GM12878 (cell line): ENCODE data around the gene TGIF2. TPM values are rescaled to one million over a fixed set of nuclear protein-coding genes. Genes with fewer than 3 reads are reported as not detected.

Source experiments
- EZH2 ChIP-seq: IDR thresholded peaks from 2 replicates; pipeline ENCODE4 v1.6.1; 2012; ENCODE audit warnings: low read depth, mild to moderate bottlenecking, control low read depth, inconsistent platforms, low read length, borderline replicate concordance; ENCODE audit not compliant: control insufficient read depth
- MTA2 ChIP-seq: fragments of 450-650 bp; IDR thresholded peaks from 2 replicates; pipeline ENCODE4 v1.6.1; 2016; ENCODE audit warnings: low read depth, mild to moderate bottlenecking, moderate library complexity
- RCOR1 ChIP-seq: conservative IDR thresholded peaks from 2 replicates; pipeline ENCODE4 v1.6.1; 2012; ENCODE audit warnings: low read depth, low read length, improper control_type of control experiment
- polyA plus RNA-seq, 11 experiments: library from polyadenylated mRNA; depleted of rRNA in 4 of 11; unstranded in 6 of 11; stranded (reverse) in 5 of 11; fragments of >200 nt; fragmentation: Nextera tagmentation in 4 of 11; fragmentation: Illumina TruSeq in 1 of 11; extraction: Ambion mirVana in 4 of 11; extraction: Trizol in 1 of 11; gene quantifications; 1 replicate in 1 of 11; 2 replicates in 10 of 11; pipeline versions ENCODE4 v1.2.1 to v1.2.3, GENCODE V29; 2011 to 2016; ENCODE audit warnings: inconsistent platforms in 2 of 11, missing spikeins in 2 of 11, low read depth in 1 of 11
- small RNA-seq: library from RNA; depleted of rRNA; stranded (forward); fragments of <200 nt; gene quantifications from one replicate; pipeline ENCODE3, GENCODE V24; 2014
- total RNA-seq, 4 experiments: library from RNA; depleted of rRNA in 3 of 4; stranded (reverse); fragments of >200 nt in 3 of 4; fragmentation: Illumina TruSeq in 1 of 4; extraction: Trizol in 1 of 4; gene quantifications; 2 replicates each; pipeline versions ENCODE4 v1.2.1 to v1.2.3, GENCODE V29; 2013 to 2021
- TF ChIP-seq, protein P1 (sequence below): fragments of 450-650 bp; IDR thresholded peaks from 2 replicates; pipeline ENCODE4 v1.6.1; 2017; ENCODE audit warnings: low read depth, mild to moderate bottlenecking, moderate library complexity
- TF ChIP-seq, protein P2 (sequence below): IDR thresholded peaks from 2 replicates; pipeline ENCODE4 v1.6.1; 2012; ENCODE audit warnings: low read depth, low read length, improper control_type of control experiment

TGIF2 gene
- total and polyA plus RNA-seq, 10 of the 15 experiments (the other 5 are each of a cell fraction or from before 2014, with no cell fraction given), result 13.1 to 47.1 (median 36.6) TPM

DNA sequence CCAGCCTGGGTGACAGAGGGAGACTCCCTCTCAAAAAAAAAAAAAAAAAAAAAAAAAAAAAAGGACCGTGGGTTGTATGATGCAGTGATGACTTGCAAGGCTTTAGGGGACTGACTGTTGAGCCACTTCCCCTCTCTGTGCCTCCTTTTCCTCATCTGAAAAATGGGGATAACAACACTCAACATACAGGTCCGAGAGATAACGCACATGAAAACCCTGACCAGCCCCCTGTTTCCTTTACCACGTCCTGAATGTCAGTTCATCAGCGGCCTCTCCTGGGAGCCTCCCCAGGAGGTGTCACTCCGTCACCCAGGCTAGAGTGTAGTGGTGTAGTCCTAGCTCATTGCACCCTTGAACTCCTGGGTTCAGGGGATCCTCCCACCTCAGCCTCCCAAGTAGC is 68.7 kb downstream of the TGIF2 start (continued):
- TF ChIP-seq, protein P1, sequence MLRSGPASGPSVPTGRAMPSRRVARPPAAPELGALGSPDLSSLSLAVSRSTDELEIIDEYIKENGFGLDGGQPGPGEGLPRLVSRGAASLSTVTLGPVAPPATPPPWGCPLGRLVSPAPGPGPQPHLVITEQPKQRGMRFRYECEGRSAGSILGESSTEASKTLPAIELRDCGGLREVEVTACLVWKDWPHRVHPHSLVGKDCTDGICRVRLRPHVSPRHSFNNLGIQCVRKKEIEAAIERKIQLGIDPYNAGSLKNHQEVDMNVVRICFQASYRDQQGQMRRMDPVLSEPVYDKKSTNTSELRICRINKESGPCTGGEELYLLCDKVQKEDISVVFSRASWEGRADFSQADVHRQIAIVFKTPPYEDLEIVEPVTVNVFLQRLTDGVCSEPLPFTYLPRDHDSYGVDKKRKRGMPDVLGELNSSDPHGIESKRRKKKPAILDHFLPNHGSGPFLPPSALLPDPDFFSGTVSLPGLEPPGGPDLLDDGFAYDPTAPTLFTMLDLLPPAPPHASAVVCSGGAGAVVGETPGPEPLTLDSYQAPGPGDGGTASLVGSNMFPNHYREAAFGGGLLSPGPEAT, result no peak
- TF ChIP-seq, protein P2, sequence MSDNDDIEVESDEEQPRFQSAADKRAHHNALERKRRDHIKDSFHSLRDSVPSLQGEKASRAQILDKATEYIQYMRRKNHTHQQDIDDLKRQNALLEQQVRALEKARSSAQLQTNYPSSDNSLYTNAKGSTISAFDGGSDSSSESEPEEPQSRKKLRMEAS, result no peak
- TF ChIP-seq RCOR1, result no peak
- no peak for TF ChIP-seq EZH2
- TF ChIP-seq MTA2, result no peak

Small RNAs within 50 kb of the gene (small RNA-seq; reads per million reads assigned to genes)
- not detected for gene RF00017

Other genes starting within 250 kb of the TGIF2 start
- gene MYL9, start 32.1 kb upstream of the TGIF2 start, total RNA-seq (2014; rRNA removed), result 0.11 and 0.28 TPM in 2 replicates
- 0.37 and 0.54 TPM in 2 replicates for gene MYL9, start 32.1 kb upstream of the TGIF2 start, total RNA-seq (2014; rRNA removed; fragmentation: Illumina TruSeq; extraction: Trizol)
- gene MYL9, start 32.1 kb upstream of the TGIF2 start, total RNA-seq (2021), result 1.6 and 1.7 TPM in 2 replicates
- gene MYL9, start 32.1 kb upstream of the TGIF2 start, polyA plus RNA-seq (2011; rRNA removed), result not detected in 2 replicates
- 0.66 TPM in 1 of 2 replicates, not detected in the other for gene MYL9, start 32.1 kb upstream of the TGIF2 start, polyA plus RNA-seq (2014; fragmentation: Illumina TruSeq; extraction: Trizol)
- not detected for gene MYL9, start 32.1 kb upstream of the TGIF2 start, polyA plus RNA-seq (2014; fragmentation: Nextera tagmentation; extraction: Ambion mirVana)
- gene MYL9, start 32.1 kb upstream of the TGIF2 start, polyA plus RNA-seq (2014; rRNA removed), result 0.56 and 0.64 TPM in 2 replicates
- gene MYL9, start 32.1 kb upstream of the TGIF2 start, polyA plus RNA-seq (2016; fragmentation: Nextera tagmentation; extraction: Ambion mirVana), result under 1 TPM; 0.62 to 0.63 TPM
- 85.3 and 94.7 TPM in 2 replicates for gene RAB5IF, start 32.2 kb downstream of the TGIF2 start, total RNA-seq (2014; rRNA removed)
- gene RAB5IF, start 32.2 kb downstream of the TGIF2 start, total RNA-seq (2014; rRNA removed; fragmentation: Illumina TruSeq; extraction: Trizol), result 79.8 and 82.5 TPM in 2 replicates
- 94.4 and 98.8 TPM in 2 replicates for gene RAB5IF, start 32.2 kb downstream of the TGIF2 start, total RNA-seq (2021)
- 140 and 147 TPM in 2 replicates for gene RAB5IF, start 32.2 kb downstream of the TGIF2 start, polyA plus RNA-seq (2011; rRNA removed)
- 83.1 and 88.7 TPM in 2 replicates for gene RAB5IF, start 32.2 kb downstream of the TGIF2 start, polyA plus RNA-seq (2014; fragmentation: Illumina TruSeq; extraction: Trizol)
- gene RAB5IF, start 32.2 kb downstream of the TGIF2 start, polyA plus RNA-seq (2014; fragmentation: Nextera tagmentation; extraction: Ambion mirVana), result 10 to 100 TPM; 19.4 to 62.9 TPM
- 114 and 119 TPM in 2 replicates for gene RAB5IF, start 32.2 kb downstream of the TGIF2 start, polyA plus RNA-seq (2014; rRNA removed)
- gene RAB5IF, start 32.2 kb downstream of the TGIF2 start, polyA plus RNA-seq (2016; fragmentation: Nextera tagmentation; extraction: Ambion mirVana), result 100 to 1,000 TPM; 243 to 246 TPM
- 1.9 and 2.1 TPM in 2 replicates for gene SLA2, start 72.6 kb downstream of the TGIF2 start, total RNA-seq (2014; rRNA removed)
- gene SLA2, start 72.6 kb downstream of the TGIF2 start, total RNA-seq (2014; rRNA removed; fragmentation: Illumina TruSeq; extraction: Trizol), result 2.0 and 2.2 TPM in 2 replicates
- 1.7 and 2.1 TPM in 2 replicates for gene SLA2, start 72.6 kb downstream of the TGIF2 start, total RNA-seq (2021)
- gene SLA2, start 72.6 kb downstream of the TGIF2 start, polyA plus RNA-seq (2011; rRNA removed), result 0.13 and 0.29 TPM in 2 replicates
- 2.3 and 3.1 TPM in 2 replicates for gene SLA2, start 72.6 kb downstream of the TGIF2 start, polyA plus RNA-seq (2014; fragmentation: Illumina TruSeq; extraction: Trizol)
- under 1 TPM; 0.35 to 0.79 TPM for gene SLA2, start 72.6 kb downstream of the TGIF2 start, polyA plus RNA-seq (2014; fragmentation: Nextera tagmentation; extraction: Ambion mirVana)
- gene SLA2, start 72.6 kb downstream of the TGIF2 start, polyA plus RNA-seq (2014; rRNA removed), result 2.7 and 3.3 TPM in 2 replicates
- under 1 TPM; 0.47 to 0.88 TPM for gene SLA2, start 72.6 kb downstream of the TGIF2 start, polyA plus RNA-seq (2016; fragmentation: Nextera tagmentation; extraction: Ambion mirVana)
- 15.2 and 18.9 TPM in 2 replicates for gene NDRG3, start 172.5 kb downstream of the TGIF2 start, total RNA-seq (2014; rRNA removed)
- 16.4 and 17.0 TPM in 2 replicates for gene NDRG3, start 172.5 kb downstream of the TGIF2 start, total RNA-seq (2014; rRNA removed; fragmentation: Illumina TruSeq; extraction: Trizol)
- 17.1 and 17.5 TPM in 2 replicates for gene NDRG3, start 172.5 kb downstream of the TGIF2 start, total RNA-seq (2021)
- 16.9 and 29.7 TPM in 2 replicates for gene NDRG3, start 172.5 kb downstream of the TGIF2 start, polyA plus RNA-seq (2011; rRNA removed)
- 23.9 and 26.5 TPM in 2 replicates for gene NDRG3, start 172.5 kb downstream of the TGIF2 start, polyA plus RNA-seq (2014; fragmentation: Illumina TruSeq; extraction: Trizol)
- 10 to 100 TPM; 11.2 to 12.7 TPM for gene NDRG3, start 172.5 kb downstream of the TGIF2 start, polyA plus RNA-seq (2014; fragmentation: Nextera tagmentation; extraction: Ambion mirVana)
- 11.8 and 13.0 TPM in 2 replicates for gene NDRG3, start 172.5 kb downstream of the TGIF2 start, polyA plus RNA-seq (2014; rRNA removed)
- gene NDRG3, start 172.5 kb downstream of the TGIF2 start, polyA plus RNA-seq (2016; fragmentation: Nextera tagmentation; extraction: Ambion mirVana), result 10 to 100 TPM; 14.4 to 14.6 TPM
- 20.3 and 22.0 TPM in 2 replicates for gene DSN1, start 200.2 kb downstream of the TGIF2 start, total RNA-seq (2014; rRNA removed)
- gene DSN1, start 200.2 kb downstream of the TGIF2 start, total RNA-seq (2014; rRNA removed; fragmentation: Illumina TruSeq; extraction: Trizol), result 23.1 and 24.0 TPM in 2 replicates
- gene DSN1, start 200.2 kb downstream of the TGIF2 start, total RNA-seq (2021), result 14.9 and 15.3 TPM in 2 replicates
- 20.9 and 28.5 TPM in 2 replicates for gene DSN1, start 200.2 kb downstream of the TGIF2 start, polyA plus RNA-seq (2011; rRNA removed)
- 25.9 and 28.5 TPM in 2 replicates for gene DSN1, start 200.2 kb downstream of the TGIF2 start, polyA plus RNA-seq (2014; fragmentation: Illumina TruSeq; extraction: Trizol)
- 10 to 100 TPM; 21.2 to 21.4 TPM for gene DSN1, start 200.2 kb downstream of the TGIF2 start, polyA plus RNA-seq (2014; fragmentation: Nextera tagmentation; extraction: Ambion mirVana)
- gene DSN1, start 200.2 kb downstream of the TGIF2 start, polyA plus RNA-seq (2014; rRNA removed), result 19.2 and 21.3 TPM in 2 replicates
- gene DSN1, start 200.2 kb downstream of the TGIF2 start, polyA plus RNA-seq (2016; fragmentation: Nextera tagmentation; extraction: Ambion mirVana), result 10 to 100 TPM; 29.6 to 33.1 TPM